Measurements from ENCODE around the gene ZBTB42.

DNA sequence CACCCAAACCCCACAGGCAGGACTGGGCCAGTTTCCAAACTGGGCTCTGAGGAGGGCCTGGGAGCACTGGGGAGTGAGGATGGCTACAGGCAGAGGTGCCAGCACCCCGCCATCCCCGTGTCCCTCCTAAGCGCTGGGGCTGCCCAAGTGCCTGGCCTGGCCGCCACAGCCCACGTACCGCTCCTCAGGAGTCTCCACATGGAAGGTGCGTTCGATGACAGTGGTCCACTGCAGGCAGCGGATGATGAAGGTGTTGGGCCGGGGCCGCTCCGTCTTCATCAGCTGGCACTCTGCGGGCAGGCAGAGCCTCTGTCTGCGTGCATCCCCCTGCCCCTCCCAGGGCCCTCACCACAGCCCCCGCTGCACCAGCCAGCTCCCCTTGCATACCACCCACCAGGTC is 24.4 kb upstream of the ZBTB42 start:
- TF ChIP-seq POLR2AphosphoS5 (IDR thresholded peaks at IDR 0.05; ENCODE audit: low read depth, low read length) (no peak), TAF1 (IDR thresholded peaks at IDR 0.05; ENCODE audit: borderline replicate concordance, insufficient read depth, low read length) (no peak)
- TF ChIP-seq, protein P1, sequence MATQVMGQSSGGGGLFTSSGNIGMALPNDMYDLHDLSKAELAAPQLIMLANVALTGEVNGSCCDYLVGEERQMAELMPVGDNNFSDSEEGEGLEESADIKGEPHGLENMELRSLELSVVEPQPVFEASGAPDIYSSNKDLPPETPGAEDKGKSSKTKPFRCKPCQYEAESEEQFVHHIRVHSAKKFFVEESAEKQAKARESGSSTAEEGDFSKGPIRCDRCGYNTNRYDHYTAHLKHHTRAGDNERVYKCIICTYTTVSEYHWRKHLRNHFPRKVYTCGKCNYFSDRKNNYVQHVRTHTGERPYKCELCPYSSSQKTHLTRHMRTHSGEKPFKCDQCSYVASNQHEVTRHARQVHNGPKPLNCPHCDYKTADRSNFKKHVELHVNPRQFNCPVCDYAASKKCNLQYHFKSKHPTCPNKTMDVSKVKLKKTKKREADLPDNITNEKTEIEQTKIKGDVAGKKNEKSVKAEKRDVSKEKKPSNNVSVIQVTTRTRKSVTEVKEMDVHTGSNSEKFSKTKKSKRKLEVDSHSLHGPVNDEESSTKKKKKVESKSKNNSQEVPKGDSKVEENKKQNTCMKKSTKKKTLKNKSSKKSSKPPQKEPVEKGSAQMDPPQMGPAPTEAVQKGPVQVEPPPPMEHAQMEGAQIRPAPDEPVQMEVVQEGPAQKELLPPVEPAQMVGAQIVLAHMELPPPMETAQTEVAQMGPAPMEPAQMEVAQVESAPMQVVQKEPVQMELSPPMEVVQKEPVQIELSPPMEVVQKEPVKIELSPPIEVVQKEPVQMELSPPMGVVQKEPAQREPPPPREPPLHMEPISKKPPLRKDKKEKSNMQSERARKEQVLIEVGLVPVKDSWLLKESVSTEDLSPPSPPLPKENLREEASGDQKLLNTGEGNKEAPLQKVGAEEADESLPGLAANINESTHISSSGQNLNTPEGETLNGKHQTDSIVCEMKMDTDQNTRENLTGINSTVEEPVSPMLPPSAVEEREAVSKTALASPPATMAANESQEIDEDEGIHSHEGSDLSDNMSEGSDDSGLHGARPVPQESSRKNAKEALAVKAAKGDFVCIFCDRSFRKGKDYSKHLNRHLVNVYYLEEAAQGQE (IDR thresholded peaks at IDR 0.05; ENCODE audit: insufficient read depth in 1 of 2, low read depth in 2 of 2, low read length in 2 of 2), result no peak
